Loucy (cell line): ENCODE data around the gene STAT4.

Experiments used
- H2AFZ ChIP-seq: fragments of 200-600 bp; sonication (generic); 2 replicates; pipeline ENCODE4 v1.6.0; 2016; ENCODE audit warnings: antibody characterized with exemption, mild to moderate bottlenecking, low read length, moderate library complexity
- H3F3A ChIP-seq: fragments of 200-600 bp; 2 replicates; pipeline ENCODE4 v1.6.0; 2016; ENCODE audit warnings: antibody characterized with exemption, low read depth, mild to moderate bottlenecking
- H3K27me3 ChIP-seq: fragments of 200-600 bp; sonication (generic); 2 replicates; pipeline ENCODE4 v1.6.1; 2014; ENCODE audit warnings: low read length, mild to moderate bottlenecking; ENCODE audit not compliant: insufficient read depth, poor library complexity, severe bottlenecking
- H3K36me3 ChIP-seq: fragments of 200-600 bp; sonication (generic); 2 replicates; pipeline ENCODE4 v1.6.1; 2016; ENCODE audit warnings: low read length; ENCODE audit not compliant: insufficient read depth
- H3K4me1 ChIP-seq: fragments of 200-600 bp; sonication (generic); 2 replicates; pipeline ENCODE4 v1.5.1; 2014; ENCODE audit warnings: low read length, mild to moderate bottlenecking; ENCODE audit not compliant: insufficient read depth, poor library complexity, severe bottlenecking
- H3K4me2 ChIP-seq: fragments of 200-600 bp; sonication (generic); 2 replicates; pipeline ENCODE4 v1.6.0; 2014; ENCODE audit warnings: antibody characterized with exemption, low read length, low read depth, mild to moderate bottlenecking; ENCODE audit not compliant: poor library complexity, severe bottlenecking
- H3K4me3 ChIP-seq: fragments of 200-600 bp; sonication (generic); 2 replicates; pipeline ENCODE4 v1.5.1; 2014; ENCODE audit warnings: low read length, mild to moderate bottlenecking, mixed read lengths; ENCODE audit not compliant: poor library complexity, severe bottlenecking
- H3K79me2 ChIP-seq: fragments of 200-600 bp; sonication (generic); 2 replicates; pipeline ENCODE4 v1.6.1; 2014; ENCODE audit warnings: low read length; ENCODE audit not compliant: insufficient read depth
- H3K9ac ChIP-seq: fragments of 200-600 bp; sonication (generic); 2 replicates; pipeline ENCODE4 v1.6.0; 2014; ENCODE audit warnings: mild to moderate bottlenecking, low read depth, low read length, moderate library complexity; ENCODE audit not compliant: poor library complexity, severe bottlenecking
- H3K9me2 ChIP-seq: fragments of 200-600 bp; sonication (generic); replicated peaks from 2 replicates; pipeline ENCODE4 v1.6.1; 2016; ENCODE audit warnings: low read depth, low read length, mixed read lengths
- H3K9me3 ChIP-seq: fragments of 200-600 bp; sonication (generic); 2 replicates; pipeline ENCODE4 v1.6.1; 2014; ENCODE audit warnings: mild to moderate bottlenecking, antibody characterized with exemption, low read length, low read depth; ENCODE audit not compliant: insufficient read depth
- H4K20me1 ChIP-seq: fragments of 200-600 bp; sonication (generic); 2 replicates; pipeline ENCODE4 v1.6.0; 2014; ENCODE audit warnings: antibody characterized with exemption, low read length, mild to moderate bottlenecking; ENCODE audit not compliant: insufficient read depth, poor library complexity, severe bottlenecking
- EZH2phosphoT487 ChIP-seq: fragments of 200-600 bp; IDR thresholded peaks from 2 replicates; pipeline ENCODE4 v1.6.1; 2018; ENCODE audit warnings: antibody characterized with exemption, mild to moderate bottlenecking, moderate library complexity, borderline replicate concordance
- TF ChIP-seq, protein P1 (sequence below): fragments of 200-600 bp; sonication (generic); conservative IDR thresholded peaks from 2 replicates; pipeline ENCODE4 v1.5.1; 2014; ENCODE audit warnings: mild to moderate bottlenecking, antibody characterized with exemption, low read length

Gene STAT4

DNA sequence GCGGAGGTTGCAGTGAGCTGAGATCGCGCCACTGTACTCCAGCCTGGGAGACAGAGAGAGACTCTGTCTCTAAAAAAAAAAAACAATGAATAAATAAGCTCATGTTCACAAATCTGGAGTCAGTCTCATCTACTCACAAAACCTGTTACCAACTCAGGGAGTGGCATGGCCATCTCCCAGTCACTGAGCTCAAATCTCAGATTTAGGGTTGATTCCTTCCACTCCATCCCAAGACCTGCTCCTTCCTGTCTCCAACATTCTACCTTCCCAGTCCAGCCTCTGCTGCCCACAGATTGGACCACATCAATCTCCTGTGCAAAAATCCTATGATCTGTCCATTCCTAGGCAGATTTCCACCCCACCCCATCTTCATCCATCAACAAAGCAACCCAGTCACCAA is 138.4 kb downstream of the STAT4 start:
- Histone ChIP-seq H3F3A (0 out of 2 replicates have a peak, but pooled peaks cover 3% of the 10 kb centered on the region), H3K4me2 (peak overlapping the region; percentile 90), H2AFZ (no peak overlapping the region), H3K4me1 (peaks cover 51% of the 10 kb centered on the region), H3K4me3 (peak overlapping the region; percentile 81), H4K20me1 (peaks cover 16% of the 10 kb centered on the region), H3K27me3 (no peaks in the 10 kb centered on the region), H3K9me2 (no peaks in the 10 kb centered on the region), H3K36me3 (peaks cover 8% of the 10 kb centered on the region; the same call in 1 of the 2 replicates), H3K9ac (peak overlapping the region; percentile 84), H3K79me2 (peaks cover 38% of the 10 kb centered on the region), H3K9me3 (no peaks in the 10 kb centered on the region)
- TF ChIP-seq, protein P1, sequence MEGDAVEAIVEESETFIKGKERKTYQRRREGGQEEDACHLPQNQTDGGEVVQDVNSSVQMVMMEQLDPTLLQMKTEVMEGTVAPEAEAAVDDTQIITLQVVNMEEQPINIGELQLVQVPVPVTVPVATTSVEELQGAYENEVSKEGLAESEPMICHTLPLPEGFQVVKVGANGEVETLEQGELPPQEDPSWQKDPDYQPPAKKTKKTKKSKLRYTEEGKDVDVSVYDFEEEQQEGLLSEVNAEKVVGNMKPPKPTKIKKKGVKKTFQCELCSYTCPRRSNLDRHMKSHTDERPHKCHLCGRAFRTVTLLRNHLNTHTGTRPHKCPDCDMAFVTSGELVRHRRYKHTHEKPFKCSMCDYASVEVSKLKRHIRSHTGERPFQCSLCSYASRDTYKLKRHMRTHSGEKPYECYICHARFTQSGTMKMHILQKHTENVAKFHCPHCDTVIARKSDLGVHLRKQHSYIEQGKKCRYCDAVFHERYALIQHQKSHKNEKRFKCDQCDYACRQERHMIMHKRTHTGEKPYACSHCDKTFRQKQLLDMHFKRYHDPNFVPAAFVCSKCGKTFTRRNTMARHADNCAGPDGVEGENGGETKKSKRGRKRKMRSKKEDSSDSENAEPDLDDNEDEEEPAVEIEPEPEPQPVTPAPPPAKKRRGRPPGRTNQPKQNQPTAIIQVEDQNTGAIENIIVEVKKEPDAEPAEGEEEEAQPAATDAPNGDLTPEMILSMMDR = no peak
- TF ChIP-seq EZH2phosphoT487 = no peak

DNA sequence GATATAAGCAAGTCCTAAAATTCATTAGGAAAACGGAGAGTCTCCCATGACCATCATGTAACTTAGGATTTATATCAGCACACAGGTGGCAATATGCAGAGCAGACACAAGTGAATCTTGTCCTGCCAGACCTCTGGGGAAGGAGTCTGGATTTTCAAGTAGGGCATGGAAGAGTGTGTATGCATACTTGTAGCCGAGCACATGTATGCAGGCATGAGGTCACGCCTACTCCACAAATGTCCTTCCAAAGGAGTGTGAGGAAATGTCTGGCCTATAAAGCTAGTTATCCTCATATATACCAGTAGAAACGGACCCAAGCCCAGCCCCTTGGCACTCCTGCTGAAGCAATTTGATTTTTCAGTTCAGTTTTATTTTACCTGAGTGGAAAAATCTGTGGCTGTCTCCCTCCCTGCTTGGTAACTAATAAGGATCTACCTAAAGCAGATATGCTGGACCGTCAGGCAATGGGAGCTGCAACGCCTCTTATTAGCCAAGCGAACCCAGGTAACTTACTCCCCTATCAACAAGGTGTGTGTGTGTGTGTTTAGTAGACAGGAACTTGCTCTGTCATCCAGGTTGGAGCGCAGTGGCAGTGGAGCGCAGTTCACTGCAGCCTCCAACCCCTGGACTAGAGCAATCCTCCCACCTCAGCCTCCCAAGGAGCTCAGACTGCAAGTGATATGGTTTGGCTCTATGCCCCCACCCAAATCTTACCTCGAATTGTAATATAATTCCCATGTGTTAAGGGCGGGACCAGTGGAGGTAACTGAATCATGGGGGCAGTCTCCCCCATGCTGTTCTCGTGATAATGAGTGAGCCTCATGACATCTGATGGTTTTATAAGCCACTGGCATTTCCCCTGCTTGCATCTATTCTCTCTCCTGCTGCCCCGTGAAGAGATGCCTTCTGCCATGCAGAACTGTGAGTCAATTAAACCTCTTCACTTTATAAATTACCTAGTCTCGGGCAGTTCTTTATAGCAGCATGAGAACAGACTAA is 139.6 kb downstream of the STAT4 start:
- no peak overlapping the region for H3K4me3 ChIP-seq

DNA sequence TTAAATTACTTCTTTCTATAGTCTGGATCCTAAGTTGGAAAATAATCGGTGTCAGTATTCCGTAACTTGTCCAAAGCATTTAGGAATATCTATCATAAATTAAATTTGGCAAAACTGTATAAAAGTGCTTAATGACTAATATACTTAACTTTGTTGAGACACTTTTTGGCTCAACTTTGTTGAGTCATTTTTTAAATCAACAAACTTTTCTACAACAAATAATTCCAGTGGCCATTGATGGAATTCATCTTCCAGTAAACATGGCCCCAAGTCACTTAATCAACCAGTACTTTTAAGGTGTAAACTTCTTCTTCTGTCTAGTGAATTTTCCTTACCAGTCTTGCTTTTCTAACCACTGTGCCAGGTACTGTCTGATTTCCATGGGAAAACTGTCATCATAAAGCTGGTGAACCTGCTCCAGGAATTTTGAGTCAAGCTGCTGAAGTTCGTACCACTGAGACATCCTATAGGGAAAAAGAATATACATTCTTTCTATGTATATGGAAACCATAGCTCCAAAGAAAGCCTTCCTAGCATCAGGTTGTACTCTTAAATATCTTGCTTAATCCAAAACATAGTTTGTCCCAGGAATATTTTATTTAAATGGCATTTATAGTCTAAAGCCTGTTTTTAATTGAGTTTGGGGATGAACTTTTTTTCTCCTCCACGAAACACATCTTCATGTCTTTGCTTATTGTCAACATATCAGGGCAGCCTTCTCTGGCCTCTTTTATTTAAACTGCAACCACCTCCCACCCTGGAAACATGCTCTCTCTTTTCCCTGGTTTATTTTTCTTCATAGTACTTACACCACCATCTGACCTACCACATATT is 141.0 kb downstream of the STAT4 start:
- Histone ChIP-seq H3K4me3 (no peak overlapping the region), H3K36me3 (peaks cover 33% of the 10 kb centered on the region), H3K9me2 (no peaks in the 10 kb centered on the region), H3K4me2 (no peak overlapping the region), H3K9me3 (no peaks in the 10 kb centered on the region), H3K79me2 (peaks cover 38% of the 10 kb centered on the region), H3K9ac (no peak overlapping the region), H3K27me3 (no peaks in the 10 kb centered on the region), H4K20me1 (peaks cover 17% of the 10 kb centered on the region), H3F3A (0 out of 2 replicates have a peak, but pooled peaks cover 3% of the 10 kb centered on the region), H2AFZ (no peak overlapping the region), H3K4me1 (peaks cover 48% of the 10 kb centered on the region)
- TF ChIP-seq, protein P1 = no peak
- TF ChIP-seq EZH2phosphoT487 = no peak

More for the DNA sequence above, 139.6 kb downstream of the STAT4 start:
- Histone ChIP-seq H2AFZ (no peak overlapping the region), H3K79me2 (peaks cover 38% of the 10 kb centered on the region), H3K27me3 (no peaks in the 10 kb centered on the region), H3K36me3 (peaks cover 19% of the 10 kb centered on the region; the same call in 1 of the 2 replicates), H3K9me3 (no peaks in the 10 kb centered on the region), H3K4me2 (peak overlapping the region; percentile 90), H4K20me1 (peaks cover 17% of the 10 kb centered on the region), H3K9me2 (no peaks in the 10 kb centered on the region), H3F3A (0 out of 2 replicates have a peak, but pooled peaks cover 3% of the 10 kb centered on the region), H3K4me1 (peaks cover 51% of the 10 kb centered on the region), H3K9ac (no peak overlapping the region)
- TF ChIP-seq EZH2phosphoT487 = no peak
- TF ChIP-seq, protein P1 = no peak
